ENCODE data around the gene TOP1.

The TOP1 gene

DNA sequence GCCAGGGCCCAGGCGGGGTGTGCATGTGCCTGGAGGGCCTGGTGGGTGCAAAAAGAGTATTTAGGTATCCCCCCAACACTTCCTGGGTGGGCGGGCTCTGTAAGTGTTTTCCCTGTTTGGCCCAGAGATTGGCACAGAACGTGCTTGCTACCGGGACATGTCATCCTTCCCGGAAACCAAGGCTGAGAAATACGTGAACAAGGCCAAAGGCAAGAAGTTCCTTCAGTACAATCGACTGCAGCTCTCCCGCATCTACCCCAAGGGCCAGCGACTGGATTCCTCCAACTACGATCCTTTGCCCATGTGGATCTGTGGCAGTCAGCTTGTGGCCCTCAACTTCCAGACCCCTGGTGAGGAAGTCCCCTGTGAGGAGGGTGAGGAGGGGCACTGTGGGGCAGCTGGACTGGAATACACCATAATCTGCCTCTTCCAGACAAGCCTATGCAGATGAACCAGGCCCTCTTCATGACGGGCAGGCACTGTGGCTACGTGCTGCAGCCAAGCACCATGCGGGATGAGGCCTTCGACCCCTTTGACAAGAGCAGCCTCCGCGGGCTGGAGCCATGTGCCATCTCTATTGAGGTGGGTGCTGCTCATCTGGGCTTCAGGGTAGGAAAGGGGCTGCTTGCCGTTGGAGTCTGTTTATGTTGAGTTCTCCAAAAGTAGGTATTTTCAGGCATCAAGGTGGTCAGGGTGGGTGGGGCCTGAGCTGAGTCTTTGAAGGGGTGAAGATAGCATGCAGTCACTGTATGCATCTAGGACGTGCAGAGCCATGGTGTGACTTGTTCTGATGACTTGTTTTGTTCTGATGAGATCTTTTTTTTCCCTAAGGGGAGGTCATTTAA lies 143.9 kb downstream of the TOP1 start:
- DNase-seq = no peak
- H3K9ac ChIP-seq (ENCODE audit: low read length) = no peak overlapping the region
- H4K20me1 ChIP-seq (ENCODE audit: insufficient read depth, low read length) = peaks cover 7% of the 10 kb centered on the region; the same call in 1 of the 2 replicates
- H3K4me2 ChIP-seq (ENCODE audit: low read depth, low read length) = no peak overlapping the region
- H3F3A ChIP-seq (ENCODE audit: insufficient read depth, low read length) = peaks cover 5% of the 10 kb centered on the region; the same call in 1 of the 2 replicates
- H3K27me3 ChIP-seq (replicated peaks; ENCODE audit: insufficient read depth, low read length) = no peaks in the 10 kb centered on the region
- H3K9me2 ChIP-seq (replicated peaks; ENCODE audit: insufficient read depth, low read length) = no peaks in the 10 kb centered on the region
- H3K4me1 ChIP-seq (ENCODE audit: low read length) = peaks cover 9% of the 10 kb centered on the region
- H3K27ac ChIP-seq (ENCODE audit: low read length) = no peak overlapping the region
- TF ChIP-seq, protein P1, sequence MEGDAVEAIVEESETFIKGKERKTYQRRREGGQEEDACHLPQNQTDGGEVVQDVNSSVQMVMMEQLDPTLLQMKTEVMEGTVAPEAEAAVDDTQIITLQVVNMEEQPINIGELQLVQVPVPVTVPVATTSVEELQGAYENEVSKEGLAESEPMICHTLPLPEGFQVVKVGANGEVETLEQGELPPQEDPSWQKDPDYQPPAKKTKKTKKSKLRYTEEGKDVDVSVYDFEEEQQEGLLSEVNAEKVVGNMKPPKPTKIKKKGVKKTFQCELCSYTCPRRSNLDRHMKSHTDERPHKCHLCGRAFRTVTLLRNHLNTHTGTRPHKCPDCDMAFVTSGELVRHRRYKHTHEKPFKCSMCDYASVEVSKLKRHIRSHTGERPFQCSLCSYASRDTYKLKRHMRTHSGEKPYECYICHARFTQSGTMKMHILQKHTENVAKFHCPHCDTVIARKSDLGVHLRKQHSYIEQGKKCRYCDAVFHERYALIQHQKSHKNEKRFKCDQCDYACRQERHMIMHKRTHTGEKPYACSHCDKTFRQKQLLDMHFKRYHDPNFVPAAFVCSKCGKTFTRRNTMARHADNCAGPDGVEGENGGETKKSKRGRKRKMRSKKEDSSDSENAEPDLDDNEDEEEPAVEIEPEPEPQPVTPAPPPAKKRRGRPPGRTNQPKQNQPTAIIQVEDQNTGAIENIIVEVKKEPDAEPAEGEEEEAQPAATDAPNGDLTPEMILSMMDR (IDR thresholded peaks at IDR 0.05; ENCODE audit: low read length) = no peak
- no peak overlapping the region for H3K4me3 ChIP-seq (ENCODE audit: low read length)
- H3K79me2 ChIP-seq (ENCODE audit: low read length) = no peaks in the 10 kb centered on the region
- no peaks in the 10 kb centered on the region for H3K9me3 ChIP-seq (replicated peaks; ENCODE audit: insufficient read depth, low read length)
- peaks cover 11% of the 10 kb centered on the region; the same call in 1 of the 2 replicates for H3K36me3 ChIP-seq (replicated peaks; ENCODE audit: insufficient read depth, low read length)
- no peak overlapping the region for H2AFZ ChIP-seq (ENCODE audit: low read length)

- no peaks in the 10 kb centered on the region for H3K9me3 ChIP-seq (replicated peaks; ENCODE audit: insufficient read depth, low read length)
- H3K4me3 ChIP-seq (ENCODE audit: low read length) = no peak overlapping the region
- H3F3A ChIP-seq (ENCODE audit: insufficient read depth, low read length) = 0 out of 2 replicates have a peak, but pooled peaks cover 3% of the 10 kb centered on the region
- H3K36me3 ChIP-seq (replicated peaks; ENCODE audit: insufficient read depth, low read length) = peaks cover 11% of the 10 kb centered on the region; the same call in 1 of the 2 replicates
- no peak overlapping the region for H2AFZ ChIP-seq (ENCODE audit: low read length)
- no peak overlapping the region for H3K27ac ChIP-seq (ENCODE audit: low read length)
- H3K4me1 ChIP-seq (ENCODE audit: low read length) = peaks cover 2% of the 10 kb centered on the region; the same call in 1 of the 2 replicates
- peaks cover 3% of the 10 kb centered on the region; the same call in 1 of the 2 replicates for H4K20me1 ChIP-seq (ENCODE audit: insufficient read depth, low read length)
- no peak overlapping the region for H3K9ac ChIP-seq (ENCODE audit: low read length)
- H3K4me2 ChIP-seq (ENCODE audit: low read depth, low read length) = no peak overlapping the region
- H3K79me2 ChIP-seq (ENCODE audit: low read length) = no peaks in the 10 kb centered on the region
- H3K27me3 ChIP-seq (replicated peaks; ENCODE audit: insufficient read depth, low read length) = no peaks in the 10 kb centered on the region
- no peak for TF ChIP-seq EZH2 (optimal IDR thresholded peaks at IDR 0.05; ENCODE audit: low read depth, low read length)
- TF ChIP-seq, protein P1 (IDR thresholded peaks at IDR 0.05; ENCODE audit: low read length) = peak; percentile 94
- TF ChIP-seq EZH2phosphoT487 (IDR thresholded peaks at IDR 0.05; ENCODE audit: low read length) = no peak
- peak; percentile 45 for DNase-seq
- no peaks in the 10 kb centered on the region for H3K9me2 ChIP-seq (replicated peaks; ENCODE audit: insufficient read depth, low read length)
These were observed 144.6 kb downstream of the TOP1 start for GRCh38 chr20:41173161-41173721.

DNA sequence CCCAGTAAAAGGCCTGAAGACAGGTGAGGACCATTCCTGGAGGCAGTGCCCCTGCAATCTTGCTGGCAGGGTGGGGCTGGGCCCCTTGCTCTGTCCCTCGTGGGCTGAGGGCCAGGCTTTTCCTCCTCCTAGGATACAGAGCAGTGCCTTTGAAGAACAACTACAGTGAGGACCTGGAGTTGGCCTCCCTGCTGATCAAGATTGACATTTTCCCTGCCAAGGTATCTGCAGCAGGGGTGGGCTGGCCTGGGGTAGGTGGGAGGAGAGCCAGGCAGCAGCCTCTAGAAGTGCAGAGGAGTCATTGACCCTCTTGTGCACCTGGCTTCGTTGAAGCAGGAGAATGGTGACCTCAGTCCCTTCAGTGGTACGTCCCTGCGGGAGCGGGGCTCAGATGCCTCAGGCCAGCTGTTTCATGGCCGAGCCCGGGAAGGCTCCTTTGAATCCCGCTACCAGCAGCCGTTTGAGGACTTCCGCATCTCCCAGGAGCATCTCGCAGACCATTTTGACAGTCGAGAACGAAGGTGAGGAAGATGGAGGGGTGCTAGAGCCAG lies 145.2 kb downstream of the TOP1 start:
- 0 out of 2 replicates have a peak, but pooled peaks cover 3% of the 10 kb centered on the region for H3F3A ChIP-seq (ENCODE audit: insufficient read depth, low read length)
- peaks cover 8% of the 10 kb centered on the region; the same call in 1 of the 2 replicates for H3K36me3 ChIP-seq (replicated peaks; ENCODE audit: insufficient read depth, low read length)

More for the DNA sequence above, 145.2 kb downstream of the TOP1 start:
- Histone ChIP-seq H3K9me3 (replicated peaks; ENCODE audit: insufficient read depth, low read length) (no peaks in the 10 kb centered on the region), H3K4me1 (ENCODE audit: low read length) (no peaks in the 10 kb centered on the region), H3K4me2 (ENCODE audit: low read depth, low read length) (no peak overlapping the region), H3K79me2 (ENCODE audit: low read length) (no peaks in the 10 kb centered on the region), H3K4me3 (ENCODE audit: low read length) (no peak overlapping the region), H3K9ac (ENCODE audit: low read length) (no peak overlapping the region), H3K9me2 (replicated peaks; ENCODE audit: insufficient read depth, low read length) (no peaks in the 10 kb centered on the region), H3K27ac (ENCODE audit: low read length) (no peak overlapping the region), H2AFZ (ENCODE audit: low read length) (no peak overlapping the region), H3K27me3 (replicated peaks; ENCODE audit: insufficient read depth, low read length) (no peaks in the 10 kb centered on the region), H4K20me1 (ENCODE audit: insufficient read depth, low read length) (no peaks in the 10 kb centered on the region)
- no peak for DNase-seq
- TF ChIP-seq EZH2 (optimal IDR thresholded peaks at IDR 0.05; ENCODE audit: low read depth, low read length) (no peak), EZH2phosphoT487 (IDR thresholded peaks at IDR 0.05; ENCODE audit: low read length) (no peak)
- TF ChIP-seq, protein P1 (IDR thresholded peaks at IDR 0.05; ENCODE audit: low read length) = no peak
